A204.1 (cell line): ENCODE measurements around the gene KDM2B.

ENCODE experiments used
- FAIRE-seq: peaks from 2 replicates; lab custom pipeline; 2012; peaks lifted over from hg19 to GRCh38; lab: Jason Lieb, UNC

KDM2B gene

DNA sequence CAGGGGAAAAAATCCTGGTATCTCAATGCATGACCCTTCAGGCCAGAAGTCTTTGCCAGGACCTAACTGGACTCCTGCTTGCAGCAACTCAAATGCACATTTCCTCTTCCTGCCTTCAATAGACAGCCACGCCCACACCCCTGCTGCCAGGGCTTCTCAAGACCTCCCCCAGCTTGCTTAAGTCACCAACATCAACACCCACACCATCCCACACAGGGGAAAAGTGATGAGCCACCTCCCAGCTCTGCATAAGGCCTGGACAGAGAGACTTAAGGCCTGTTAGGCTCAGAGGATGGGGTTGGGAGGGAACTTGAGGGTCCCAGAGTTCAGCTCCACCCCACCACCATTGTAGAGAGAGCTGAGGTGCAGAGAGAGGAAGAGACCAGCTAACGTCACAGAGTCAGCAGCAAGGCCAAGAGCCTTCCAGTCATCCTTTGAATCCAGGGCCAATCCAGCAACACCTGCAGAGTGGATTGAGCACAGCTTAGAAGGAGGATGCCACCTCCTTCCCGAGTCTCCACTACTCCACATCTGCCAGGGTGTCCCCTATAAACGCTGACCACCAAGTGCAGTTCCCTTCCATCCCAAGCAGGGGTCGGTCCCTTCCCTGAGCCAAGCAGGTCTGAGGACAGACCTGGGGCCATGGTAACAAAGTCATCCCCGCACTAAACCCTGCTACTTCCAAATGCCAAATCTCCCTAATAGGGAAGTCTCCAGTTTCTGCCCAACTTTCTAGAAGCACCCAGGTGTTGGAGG is 50.0 kb downstream of the KDM2B start:
- FAIRE-seq: no peak

DNA sequence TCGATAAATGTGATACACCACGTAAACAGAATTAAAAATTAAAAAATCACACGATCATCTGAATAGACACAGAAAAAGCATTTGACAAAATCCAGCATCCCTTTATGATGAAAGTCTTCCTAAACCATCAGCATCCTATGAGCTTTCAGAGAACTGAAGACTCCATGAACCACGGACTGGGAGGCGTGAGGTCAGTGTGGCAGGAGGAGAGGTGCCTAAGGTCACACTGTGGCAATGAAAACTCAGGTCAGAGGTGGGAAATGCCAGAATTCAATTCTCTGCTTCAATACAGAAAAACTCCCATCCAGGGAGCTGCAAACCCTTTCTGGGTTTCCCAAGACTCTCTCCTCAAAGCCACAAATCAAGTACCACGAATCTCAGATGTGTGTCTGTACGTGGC is 51.6 kb downstream of the KDM2B start:
- FAIRE-seq: no peak

DNA sequence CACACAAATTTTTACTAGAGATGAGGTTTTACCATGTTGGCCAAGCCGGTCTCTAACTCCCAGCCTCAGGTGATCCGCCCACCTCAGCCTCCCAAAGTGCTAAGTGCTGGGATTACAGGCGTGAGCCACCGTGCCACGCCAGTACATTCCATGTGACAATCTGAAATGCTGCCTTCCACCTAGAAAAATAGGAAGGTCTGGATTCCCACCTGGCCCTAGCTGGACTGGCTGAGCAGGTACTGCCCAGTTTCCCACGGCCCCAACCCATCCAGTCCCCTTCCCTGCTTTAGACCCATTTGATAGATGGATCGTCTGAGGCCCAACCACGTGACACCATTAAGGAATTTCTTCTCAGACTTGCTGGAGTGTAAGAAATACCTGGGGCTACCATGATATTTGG is 55.4 kb downstream of the KDM2B start:
- no peak for FAIRE-seq

DNA sequence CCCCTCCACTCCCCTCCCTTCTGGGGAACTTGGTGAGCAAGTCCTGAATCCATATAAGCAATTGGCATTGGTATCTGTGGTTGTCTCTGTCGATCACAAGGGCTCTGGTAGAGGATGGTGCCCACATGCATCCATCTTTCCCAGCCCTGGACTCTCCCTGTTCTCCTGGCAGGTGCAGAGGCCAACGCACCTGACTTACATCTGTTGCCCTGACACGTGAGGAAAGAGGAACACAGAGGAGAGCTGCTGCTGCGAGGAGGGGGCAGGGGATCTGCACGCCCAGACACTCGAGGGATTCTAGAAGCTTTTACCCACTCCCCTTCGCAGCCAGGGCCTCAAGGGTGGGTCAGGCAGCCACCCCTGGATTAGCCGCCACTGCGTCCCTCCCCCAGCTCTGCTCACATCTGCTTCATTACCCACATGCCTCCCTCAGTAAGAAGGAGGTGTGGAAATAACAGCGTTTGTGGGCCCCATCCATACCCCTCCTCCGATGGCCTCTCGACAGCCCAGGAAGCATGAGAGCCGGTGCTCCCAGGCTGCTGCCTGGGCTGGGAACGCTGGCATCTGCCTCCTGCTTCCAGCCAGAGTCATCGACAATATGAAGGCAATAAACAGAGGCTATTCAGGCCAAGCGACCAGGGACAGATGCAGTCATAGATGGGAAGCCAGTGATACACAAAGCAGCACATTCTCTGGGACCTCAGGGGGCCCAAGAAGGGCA is 56.5 kb downstream of the KDM2B start:
- no peak for FAIRE-seq

DNA sequence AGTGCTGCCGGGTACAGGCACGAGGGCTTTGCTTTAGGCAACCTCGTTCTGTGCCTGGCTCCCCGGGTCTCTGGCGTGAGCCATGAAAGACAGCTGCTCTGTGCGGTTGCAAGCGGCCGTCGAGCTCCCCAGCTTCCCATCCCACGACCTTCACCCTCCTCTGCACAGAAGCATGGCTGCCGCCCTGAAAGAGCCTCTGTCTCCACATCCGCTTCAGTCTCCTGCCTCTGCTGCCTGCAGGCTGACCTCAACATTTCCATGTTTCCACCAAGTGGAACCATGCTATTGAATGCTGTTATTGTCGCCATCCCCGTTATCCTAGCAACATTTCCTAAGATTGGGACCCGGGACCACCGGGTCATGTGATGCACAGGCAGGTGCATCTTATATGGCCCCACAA is 57.1 kb downstream of the KDM2B start:
- no peak for FAIRE-seq

DNA sequence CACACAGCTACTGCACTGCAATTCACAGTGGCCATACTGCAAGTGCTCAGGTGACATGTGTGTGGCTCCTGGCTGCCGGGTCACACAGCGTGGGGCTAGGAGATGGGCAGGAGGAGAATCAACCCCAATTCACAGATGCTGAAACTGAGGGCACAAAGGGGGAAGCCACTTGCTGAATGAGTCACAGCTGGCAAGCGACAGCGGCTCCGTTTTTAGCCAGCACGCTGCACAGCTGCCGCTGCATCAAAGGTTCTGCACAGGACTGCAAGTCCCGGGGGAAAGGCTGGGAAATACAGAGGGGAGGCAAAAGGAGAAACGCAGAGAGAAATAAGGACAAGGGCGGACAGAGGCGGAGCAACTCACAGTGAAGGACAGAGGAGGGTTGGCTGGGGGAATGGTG is 57.9 kb downstream of the KDM2B start:
- no peak for FAIRE-seq

DNA sequence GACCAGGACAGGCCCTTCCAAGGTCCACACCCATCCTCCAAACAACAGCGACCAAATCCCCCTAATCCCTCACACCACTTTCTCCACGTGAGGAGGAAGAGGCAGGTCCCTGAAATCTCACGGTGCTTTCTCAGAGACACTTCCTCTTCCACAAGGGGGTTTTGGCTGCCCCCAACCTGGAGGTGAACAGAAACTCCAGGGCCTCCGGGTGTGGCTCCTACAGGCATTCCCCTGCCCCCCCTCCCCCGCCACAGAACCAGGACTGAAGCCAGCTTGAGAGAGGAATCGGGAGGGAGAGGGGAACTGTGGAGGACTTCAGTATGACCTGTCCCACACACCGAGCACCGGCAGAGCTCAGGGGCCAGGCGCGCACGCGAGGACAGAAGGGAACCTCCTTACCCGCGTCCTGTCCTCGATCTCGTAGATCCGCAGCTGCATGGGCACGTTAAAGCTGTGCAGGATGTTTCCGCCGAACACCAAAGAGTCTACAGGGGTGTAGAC is 60.2 kb downstream of the KDM2B start:
- no peak for FAIRE-seq

DNA sequence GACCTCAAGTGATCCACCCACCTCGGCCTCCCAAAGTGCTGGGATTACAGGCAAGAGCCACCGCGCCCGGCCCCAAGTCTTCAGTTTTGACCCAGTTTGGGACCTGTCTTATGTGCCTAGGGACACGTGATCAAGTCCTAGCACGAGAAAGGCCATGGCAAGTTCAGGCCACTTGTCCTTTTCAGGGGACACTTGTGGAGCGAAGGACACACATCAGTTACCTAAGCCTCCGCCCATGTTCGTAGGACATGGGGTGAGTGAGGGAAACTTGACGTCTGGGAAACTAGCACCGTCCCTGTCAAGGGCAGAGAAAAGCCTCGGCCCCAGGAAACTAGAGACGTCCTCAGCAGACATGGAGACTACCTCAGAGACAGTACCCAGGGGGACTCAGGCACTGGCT is 60.7 kb downstream of the KDM2B start:
- no peak for FAIRE-seq

DNA sequence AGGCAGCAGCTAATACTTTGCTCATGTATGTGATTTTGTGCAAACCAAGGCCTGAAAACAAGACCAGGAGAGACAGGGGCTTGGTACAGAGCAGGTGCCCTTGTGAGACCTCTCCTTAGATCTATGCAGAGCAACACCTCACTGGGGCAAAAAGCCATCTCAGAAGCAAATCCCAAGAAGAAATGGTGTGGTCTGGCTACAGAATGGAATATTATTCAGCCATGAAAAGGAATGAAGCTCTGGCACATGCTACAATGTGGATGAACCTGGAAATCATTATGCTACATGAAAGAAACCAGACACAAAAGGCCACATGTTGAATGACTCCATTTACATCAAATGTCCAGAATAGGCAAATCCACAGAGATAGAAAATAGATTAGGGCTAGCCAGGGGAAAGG is 61.6 kb downstream of the KDM2B start:
- no peak for FAIRE-seq

DNA sequence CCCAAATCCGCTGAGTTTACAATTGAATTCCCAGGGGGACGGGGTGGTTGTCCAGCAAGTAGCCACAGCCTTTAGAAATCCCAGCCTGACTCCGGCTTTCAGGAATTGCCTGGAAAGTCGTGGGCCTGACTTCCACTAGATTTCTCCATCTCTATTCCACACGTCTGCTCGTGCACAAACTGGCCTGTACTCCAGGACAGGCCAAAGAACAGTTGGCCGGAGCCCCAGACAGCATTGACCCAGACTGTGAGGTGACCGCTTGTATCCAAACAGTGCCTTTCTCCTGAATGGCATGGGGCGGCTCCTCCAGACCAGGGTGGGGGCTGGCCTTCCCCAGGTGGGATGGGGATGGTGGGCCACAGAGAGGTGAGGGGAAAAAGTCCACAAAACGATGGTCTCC is 62.2 kb downstream of the KDM2B start:
- FAIRE-seq: no peak

DNA sequence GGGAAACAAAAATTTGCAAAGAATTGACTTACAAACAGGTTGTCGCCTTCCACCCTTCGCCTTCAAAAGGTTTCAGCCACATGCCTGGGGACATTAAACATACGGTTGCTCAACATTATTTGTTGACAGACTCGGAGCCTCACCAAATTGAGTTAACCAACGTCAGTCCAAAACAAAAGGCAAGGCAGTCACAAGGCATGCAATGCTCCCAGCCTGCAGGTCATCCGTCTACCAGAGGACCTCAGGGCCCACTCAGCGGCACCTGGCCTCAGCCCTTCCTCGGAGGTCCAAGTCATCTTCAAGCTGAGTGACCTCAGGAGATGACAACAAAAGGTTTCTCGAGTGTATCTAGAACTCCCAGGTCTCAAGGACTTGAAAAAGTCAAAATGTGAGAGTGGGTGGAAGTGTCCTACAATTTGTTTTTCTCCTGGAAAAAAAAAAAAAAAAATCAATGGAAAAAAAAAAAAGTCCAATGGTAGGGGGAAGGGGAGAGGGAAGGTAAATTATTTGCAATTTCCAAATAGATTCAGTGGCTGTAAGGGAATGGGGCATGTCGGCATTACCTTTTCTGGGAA is 64.3 kb downstream of the KDM2B start:
- no peak for FAIRE-seq

DNA sequence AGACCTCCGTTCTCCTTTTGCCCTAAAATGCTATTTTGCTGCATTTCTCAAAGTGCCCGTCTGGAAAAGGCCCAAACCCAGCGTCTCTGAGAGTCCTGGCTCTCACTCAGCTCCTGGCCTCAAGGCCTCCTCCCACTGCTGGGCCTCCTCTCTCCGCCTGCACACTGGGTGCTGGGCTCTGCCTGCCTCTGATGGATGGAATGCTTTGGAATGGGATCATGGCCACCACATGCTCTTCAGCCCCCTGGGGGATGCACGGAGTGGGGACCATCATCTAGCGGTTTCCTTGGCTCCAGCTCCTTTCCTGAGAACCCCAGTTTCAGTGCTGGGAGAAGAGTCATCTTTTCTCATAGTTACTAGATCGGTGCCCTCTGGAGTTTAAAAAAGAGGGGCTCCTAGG is 65.2 kb downstream of the KDM2B start:
- FAIRE-seq: no peak

DNA sequence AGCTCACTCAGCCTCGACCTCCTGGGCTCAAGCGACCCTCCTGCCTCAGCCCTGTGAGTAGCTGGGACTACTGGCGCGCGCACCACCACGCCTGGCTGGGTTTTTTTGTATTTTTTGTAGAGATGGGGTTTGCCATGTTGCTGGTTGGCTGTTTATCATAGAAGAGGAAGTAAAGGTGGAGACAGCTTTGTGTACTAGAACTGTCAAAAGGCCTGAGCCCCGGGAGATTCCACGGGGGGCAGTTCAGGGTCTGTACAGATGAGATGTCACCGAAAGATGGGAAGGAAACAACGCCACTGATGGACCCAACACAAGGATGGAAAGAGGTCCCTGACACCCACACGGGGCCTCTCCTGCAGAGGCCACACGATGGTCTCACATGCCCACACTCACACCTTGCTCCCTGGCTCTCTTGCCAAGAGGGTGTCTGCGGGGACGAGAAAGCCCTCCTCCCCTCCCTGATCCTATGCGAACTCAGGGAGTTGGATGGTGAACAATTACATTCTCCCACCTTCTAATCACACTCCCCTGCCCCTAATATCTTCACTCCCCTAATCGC is 66.6 kb downstream of the KDM2B start:
- no peak for FAIRE-seq

DNA sequence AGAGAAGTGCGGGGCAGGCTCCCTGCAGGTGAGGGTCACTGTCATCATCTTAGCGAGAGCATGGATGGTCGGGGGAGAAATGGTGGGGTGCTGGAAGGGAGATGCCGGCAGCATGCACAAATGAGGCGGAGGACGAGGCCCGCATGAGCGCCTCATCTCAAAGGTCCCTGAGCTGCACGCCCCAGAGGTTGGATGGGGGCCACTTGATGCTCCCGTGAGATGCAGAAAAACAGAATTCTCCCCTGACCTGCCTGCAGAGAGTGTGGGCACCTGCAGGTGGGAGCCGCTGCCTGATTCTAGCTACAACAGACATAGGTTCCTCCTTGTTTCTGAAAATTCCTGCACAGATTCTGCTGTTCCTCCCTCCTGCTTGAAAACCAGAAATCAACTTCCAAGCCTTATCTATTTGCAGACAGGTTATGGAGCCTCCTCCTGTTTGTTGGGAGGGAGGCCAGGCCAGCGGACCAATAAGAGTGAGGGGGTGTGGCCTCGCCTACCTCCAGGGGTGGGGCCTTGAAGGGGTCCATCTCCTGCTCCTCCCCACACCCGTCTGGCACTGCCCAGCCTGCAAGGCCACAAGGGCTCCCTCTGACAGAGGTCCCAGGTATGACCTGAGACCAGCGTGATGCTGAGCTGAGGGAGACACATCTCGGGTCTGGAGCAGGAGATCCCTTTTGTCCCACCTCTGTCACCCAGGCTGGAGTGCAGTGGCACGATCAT is 67.2 kb downstream of the KDM2B start:
- FAIRE-seq: no peak

DNA sequence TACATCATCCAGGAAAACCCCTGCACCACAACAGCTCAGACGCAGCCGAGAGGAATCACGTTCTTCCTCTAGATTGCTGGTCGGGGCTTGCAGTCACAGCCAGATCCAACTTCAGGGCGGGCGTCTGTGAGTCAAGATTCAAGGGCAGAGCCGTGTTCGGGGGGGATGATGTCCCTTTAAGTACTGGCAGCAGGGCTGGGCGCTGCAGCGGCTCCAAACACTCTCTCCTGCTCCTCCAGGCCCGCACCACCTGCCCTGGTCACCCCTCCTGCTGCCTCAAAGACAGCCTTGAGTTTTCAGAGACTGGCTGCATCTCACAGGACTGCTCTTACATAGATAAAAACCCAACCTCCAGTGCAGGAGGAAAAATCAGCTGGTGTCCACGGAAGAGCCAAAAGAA is 68.3 kb downstream of the KDM2B start:
- no peak for FAIRE-seq

DNA sequence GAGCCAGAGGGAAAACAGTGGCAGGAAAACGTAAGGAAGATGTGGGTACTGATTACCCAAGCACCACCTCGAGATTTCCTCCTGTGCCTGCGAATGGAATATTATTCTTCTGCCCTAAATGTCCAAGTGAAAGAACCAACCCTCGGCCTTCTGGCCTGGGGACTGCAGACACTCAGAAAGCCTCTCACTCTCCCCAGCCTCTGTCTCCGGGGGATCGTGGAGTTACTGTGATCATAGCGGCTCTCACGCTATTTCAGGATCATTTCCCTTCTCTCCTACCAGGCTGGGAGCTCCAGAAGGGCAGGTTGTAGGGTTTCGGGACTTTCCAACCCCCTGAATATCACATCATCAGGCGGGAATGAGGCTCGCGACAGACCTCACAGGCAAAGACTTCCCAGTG is 68.9 kb downstream of the KDM2B start:
- FAIRE-seq: no peak

DNA sequence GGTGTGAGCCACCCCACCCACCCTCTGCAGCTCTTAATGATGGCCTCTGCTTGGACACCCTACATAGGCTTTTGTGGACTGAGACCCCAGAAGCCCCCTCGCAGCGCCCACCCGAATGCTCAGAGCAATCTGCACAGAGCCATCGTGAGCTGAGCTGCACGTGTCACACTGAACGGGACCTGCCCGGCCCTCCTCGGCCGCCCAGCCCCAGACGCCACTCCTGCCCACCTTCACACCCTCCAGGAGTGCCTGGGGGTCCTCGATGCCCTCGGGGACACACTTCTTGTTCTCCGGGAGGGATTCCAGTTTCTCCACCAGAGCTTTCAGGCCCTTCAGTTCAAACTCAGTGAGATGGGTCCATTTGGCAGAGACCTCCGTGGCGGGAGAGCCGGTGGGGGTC is 71.5 kb downstream of the KDM2B start:
- FAIRE-seq: no peak

DNA sequence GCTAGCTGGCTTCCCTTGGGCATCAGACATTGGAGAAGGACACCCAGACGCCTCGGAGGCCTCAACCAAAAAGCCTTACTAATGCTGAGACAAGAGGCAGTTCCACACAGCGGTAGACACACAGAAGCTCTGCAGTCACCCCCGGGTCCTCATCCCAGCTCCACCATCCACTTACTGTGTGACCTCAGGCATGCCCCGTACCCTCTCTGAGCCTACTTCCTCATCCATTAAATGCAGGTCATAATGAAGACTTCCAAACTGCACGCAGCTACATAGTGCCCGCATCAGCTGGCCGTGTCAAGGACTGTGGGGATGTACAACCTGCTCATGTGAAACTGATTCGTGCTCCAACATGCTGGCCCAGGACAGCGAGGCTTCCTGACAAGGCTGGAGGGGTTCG is 72.3 kb downstream of the KDM2B start:
- no peak for FAIRE-seq

DNA sequence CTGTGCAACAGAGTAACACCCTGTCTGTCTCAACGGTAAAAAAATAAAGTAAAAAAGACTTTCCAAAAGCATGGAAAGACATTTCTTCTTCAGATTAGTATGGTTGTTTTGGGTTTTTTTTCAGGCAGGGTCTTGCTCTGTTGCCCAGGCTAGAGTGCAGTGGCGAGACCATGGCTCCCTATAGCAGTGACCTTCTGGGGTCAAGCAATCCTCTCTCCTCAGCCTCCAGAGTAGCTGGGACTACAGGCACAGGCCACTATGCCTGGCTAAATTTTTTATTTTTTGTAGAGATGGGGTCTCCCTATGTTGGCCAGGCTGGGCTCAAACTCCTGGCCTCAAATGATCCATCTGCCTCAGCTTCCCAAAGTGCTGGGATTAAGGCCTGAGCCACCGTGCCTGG is 72.8 kb downstream of the KDM2B start:
- FAIRE-seq: no peak

DNA sequence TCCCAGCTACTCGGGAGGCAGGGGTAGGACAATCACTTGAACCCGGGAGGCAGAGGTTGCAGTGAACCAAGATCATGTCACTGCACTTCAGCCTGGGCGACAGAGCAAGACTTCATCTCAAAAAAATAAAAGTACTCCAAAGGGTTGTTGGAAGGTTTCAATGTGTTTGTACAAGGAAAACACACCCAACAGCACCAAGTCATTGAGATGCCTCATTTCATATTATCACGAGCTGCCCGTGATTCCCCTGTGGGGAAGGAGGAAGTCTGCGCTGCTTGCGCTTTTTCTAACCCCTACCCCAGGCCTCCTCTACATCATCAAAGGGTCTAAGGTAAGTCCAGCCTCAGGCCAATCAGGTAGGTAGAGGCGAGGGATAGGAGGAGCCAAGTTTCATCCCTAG is 73.6 kb downstream of the KDM2B start:
- FAIRE-seq: no peak

DNA sequence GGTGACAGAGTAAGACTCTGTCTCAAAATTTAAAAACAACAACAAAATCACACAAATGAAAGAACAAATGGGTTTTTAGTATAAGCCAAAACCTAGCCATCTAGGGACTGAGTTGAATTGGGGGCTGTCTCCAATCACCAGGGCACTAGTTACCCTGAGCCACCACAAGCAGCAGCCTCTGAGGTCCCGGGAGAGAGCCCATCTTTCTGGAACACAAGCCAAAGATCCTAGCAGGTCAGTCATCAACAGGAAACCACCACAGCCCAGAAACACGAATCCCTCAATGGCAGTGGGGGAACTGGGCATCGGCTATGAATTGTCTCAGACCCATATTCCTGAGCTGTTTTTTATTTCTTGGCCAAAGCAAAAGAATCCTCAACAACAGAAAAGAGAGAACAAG is 75.3 kb downstream of the KDM2B start:
- FAIRE-seq: no peak

DNA sequence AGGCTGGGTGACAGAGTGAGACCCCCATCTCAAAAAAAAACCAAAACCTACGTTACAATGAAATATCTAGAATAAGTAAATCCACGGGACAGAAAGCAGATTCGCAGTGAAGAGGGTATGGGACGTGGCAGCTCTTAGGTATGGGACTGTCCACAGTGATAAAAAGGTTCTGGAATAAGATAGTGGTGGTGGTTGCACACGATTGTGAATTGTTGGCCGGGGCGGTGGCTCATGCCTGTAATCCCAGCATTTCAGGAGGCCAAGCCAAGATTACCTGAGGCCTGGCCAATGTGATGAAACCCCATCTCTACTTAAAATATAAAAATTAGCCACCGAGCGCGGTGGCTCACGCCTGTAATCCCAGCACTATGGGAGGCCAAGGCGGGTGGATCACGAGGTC is 76.3 kb downstream of the KDM2B start:
- no peak for FAIRE-seq

DNA sequence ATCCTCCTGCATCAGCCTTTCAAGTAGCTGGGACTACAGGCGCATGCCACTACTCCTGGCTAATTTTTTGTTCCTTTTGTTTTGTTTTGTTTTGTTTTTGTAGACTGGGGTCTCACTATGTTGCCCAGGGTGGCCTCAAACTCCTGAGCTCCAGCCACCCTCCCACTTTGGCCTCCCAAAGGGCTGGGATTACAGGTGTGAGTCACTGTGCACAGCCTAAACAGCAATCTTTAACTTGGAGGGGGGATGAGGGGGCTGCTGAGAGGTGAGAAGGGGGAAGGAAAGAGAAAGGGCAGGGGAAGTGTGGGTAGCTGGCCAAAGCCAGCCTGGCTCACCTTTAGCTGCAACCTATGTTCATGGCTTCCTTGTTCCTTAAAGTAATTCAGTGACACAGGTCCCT is 77.4 kb downstream of the KDM2B start:
- no peak for FAIRE-seq
